DOHH2 (cell line): ENCODE data around the gene HINT1.

Source experiments
- EZH2phosphoT487 ChIP-seq: fragments of 200-600 bp; sonication (generic); IDR thresholded peaks from 2 replicates; pipeline ENCODE4 v1.6.1; 2017; ENCODE audit warnings: borderline replicate concordance, mild to moderate bottlenecking, antibody characterized with exemption, low read length, moderate library complexity, mixed read lengths
- TF ChIP-seq, protein P1 (sequence below): fragments of 200-600 bp; sonication (generic); IDR thresholded peaks from one replicate; pipeline ENCODE4 v1.5.1; 2014; ENCODE audit warnings: antibody characterized with exemption, mild to moderate bottlenecking, low read depth, low read length; ENCODE audit not compliant: poor library complexity, severe bottlenecking

DNA sequence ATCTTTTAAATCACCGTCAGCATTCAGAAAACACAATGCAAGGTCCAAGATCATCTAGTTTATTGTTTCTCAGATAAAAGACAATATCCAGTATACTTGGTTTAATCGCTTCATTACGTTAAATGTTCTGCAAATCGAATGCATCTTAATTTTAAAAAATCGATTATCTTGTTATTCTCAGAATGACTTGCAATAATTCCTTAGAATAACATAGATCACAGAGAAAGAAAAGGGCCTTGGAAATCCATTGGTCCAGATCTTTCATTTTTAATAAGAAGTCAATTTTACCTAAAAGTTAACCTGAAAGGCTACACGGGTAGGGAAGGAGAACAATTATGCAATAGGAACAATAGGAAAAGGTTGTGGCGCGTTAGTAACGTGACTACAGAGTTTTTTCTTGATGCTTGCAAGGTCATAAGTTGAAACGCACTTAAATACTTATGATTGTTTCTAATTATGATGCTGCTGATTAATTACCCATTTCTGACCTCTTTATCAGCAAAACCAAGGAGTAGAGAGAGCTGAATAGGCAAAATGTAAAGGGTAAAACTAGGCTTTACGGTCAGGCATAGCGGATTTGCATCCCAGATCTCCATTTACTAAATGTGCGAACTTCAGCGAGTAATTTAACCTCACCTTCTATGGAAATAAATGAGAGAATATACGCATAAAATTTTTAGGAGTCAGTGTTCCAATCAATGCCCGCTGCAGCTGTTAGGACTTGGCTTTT, 4.9 kb upstream of the HINT1 start:
- TF ChIP-seq, protein P1, sequence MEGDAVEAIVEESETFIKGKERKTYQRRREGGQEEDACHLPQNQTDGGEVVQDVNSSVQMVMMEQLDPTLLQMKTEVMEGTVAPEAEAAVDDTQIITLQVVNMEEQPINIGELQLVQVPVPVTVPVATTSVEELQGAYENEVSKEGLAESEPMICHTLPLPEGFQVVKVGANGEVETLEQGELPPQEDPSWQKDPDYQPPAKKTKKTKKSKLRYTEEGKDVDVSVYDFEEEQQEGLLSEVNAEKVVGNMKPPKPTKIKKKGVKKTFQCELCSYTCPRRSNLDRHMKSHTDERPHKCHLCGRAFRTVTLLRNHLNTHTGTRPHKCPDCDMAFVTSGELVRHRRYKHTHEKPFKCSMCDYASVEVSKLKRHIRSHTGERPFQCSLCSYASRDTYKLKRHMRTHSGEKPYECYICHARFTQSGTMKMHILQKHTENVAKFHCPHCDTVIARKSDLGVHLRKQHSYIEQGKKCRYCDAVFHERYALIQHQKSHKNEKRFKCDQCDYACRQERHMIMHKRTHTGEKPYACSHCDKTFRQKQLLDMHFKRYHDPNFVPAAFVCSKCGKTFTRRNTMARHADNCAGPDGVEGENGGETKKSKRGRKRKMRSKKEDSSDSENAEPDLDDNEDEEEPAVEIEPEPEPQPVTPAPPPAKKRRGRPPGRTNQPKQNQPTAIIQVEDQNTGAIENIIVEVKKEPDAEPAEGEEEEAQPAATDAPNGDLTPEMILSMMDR = no peak
- no peak for TF ChIP-seq EZH2phosphoT487
